ENCODE data around the gene GOLGA8N. TPM values are rescaled to one million over a fixed set of nuclear protein-coding genes. Genes with fewer than 3 reads are reported as not detected.

The GOLGA8N gene
- total RNA-seq, 1 experiment from 2014 or later, result 3.1 TPM

DNA sequence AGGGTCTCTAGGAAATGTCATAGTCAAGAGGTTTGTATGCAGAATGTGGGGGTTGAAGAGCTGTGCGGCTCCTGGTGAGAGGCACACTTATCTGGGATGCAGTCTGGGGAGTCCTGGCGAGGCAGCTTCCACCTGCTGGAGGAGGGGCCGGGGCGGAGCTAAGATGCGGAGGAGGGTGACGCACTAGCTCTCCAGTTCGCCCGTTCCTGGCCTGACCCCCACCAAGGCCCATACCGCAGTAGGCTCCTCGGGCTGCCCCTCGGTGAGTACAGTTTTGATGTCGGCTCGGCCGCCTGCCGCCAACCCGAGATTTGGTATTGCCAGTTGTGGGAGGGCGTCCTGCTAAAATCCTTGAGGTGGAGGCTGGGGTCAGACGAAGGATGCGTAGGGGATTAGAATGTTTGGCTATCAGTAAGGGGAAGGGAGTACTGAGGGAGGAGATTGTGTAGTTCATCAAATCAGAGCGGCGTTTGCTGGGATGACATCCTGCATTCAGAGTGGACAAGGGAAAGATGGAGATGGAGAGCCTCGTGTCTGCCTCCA is 48.3 kb downstream of the GOLGA8N start, which contains the start of gene SCG5:
TSS of gene SCG5 (plus strand) at position 194 of the 543 bp plus-strand sequence. CDS start 1,883 bp downstream, outside the sequence.
- no TSS peak for BruUV-seq (replicated peaks)
- CTCF ChIA-PET, result no interaction called here
- TF ChIP-seq, protein P1, sequence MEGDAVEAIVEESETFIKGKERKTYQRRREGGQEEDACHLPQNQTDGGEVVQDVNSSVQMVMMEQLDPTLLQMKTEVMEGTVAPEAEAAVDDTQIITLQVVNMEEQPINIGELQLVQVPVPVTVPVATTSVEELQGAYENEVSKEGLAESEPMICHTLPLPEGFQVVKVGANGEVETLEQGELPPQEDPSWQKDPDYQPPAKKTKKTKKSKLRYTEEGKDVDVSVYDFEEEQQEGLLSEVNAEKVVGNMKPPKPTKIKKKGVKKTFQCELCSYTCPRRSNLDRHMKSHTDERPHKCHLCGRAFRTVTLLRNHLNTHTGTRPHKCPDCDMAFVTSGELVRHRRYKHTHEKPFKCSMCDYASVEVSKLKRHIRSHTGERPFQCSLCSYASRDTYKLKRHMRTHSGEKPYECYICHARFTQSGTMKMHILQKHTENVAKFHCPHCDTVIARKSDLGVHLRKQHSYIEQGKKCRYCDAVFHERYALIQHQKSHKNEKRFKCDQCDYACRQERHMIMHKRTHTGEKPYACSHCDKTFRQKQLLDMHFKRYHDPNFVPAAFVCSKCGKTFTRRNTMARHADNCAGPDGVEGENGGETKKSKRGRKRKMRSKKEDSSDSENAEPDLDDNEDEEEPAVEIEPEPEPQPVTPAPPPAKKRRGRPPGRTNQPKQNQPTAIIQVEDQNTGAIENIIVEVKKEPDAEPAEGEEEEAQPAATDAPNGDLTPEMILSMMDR (conservative IDR thresholded peaks at IDR 0.05; ENCODE audit: low read depth, low read length), result no peak
- no peak for TF ChIP-seq EZH2 (IDR thresholded peaks at IDR 0.05; ENCODE audit: borderline replicate concordance, low read depth, low read length, poor library complexity, severe bottlenecking)
- Histone ChIP-seq H3K27me3 (replicated peaks; ENCODE audit: insufficient read depth, low read depth, low read length, poor library complexity) (no peaks in the 10 kb centered on the region), H3K36me3 (ENCODE audit: insufficient read depth, low read length, poor library complexity, severe bottlenecking) (peaks cover 38% of the 10 kb centered on the region), H3K27ac (ENCODE audit: low read depth, low read length, poor library complexity, severe bottlenecking) (no peak within 1 kb of the TSS), H3K4me3 (ENCODE audit: low read depth, low read length, poor library complexity, severe bottlenecking) (no peak within 1 kb of the TSS), H3K9me3 (ENCODE audit: low read depth, low read length, poor library complexity, severe bottlenecking) (no peaks in the 10 kb centered on the region), H3K4me1 (ENCODE audit: insufficient read depth, low read length, poor library complexity, severe bottlenecking) (peaks cover 7% of the 10 kb centered on the region)
- POLR2A ChIA-PET (ENCODE audit: low non-redundant PET), result no interaction called here
- intact Hi-C loops (cut with micrococcal nuclease; ENCODE audit: unreplicated experiment), result no loop called here
- DNase-seq (ENCODE audit: low spot score), result no peak

DNA sequence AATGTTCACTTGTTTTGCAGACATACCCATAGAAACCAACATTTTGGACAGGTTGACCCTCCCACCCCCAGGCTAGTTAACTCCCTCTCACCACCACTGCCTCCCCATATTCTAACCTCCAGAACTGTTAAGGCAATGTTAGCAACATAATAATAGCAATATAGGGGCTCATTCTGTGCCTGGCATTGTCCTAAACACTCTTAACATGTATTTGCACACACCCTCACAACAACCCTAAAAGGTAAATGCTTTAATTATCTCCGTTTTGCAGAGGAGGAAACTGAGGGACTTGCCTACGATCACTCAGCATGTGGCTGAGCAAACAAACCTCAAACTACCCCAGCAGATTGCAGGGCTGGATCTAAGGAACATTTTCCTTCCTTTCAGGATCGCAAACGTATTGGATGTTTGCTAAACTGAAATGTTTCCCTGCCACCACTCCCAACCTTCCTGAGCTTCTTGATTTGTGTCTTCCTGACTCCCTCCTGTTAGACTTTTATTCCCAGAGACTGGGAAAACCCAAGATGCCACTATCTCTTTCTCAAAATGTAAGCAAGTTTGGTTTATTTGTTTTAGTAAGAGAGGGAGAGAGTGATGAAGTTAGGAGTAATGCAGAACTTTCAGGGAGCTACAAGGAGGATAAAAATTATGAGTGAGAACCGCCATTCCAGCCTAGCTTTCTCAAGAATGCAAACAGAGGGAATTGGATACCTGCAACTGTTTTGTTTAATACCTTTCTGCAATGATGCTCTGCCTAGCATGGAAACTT is 49.6 kb downstream of the GOLGA8N start:
- CTCF ChIA-PET, result no interaction called here
- no peaks in the 10 kb centered on the region for H3K27me3 ChIP-seq (replicated peaks; ENCODE audit: insufficient read depth, low read depth, low read length, poor library complexity)
- no peak for DNase-seq (ENCODE audit: low spot score)
- H3K4me3 ChIP-seq (ENCODE audit: low read depth, low read length, poor library complexity, severe bottlenecking), result no peak overlapping the region
- no peaks in the 10 kb centered on the region for H3K9me3 ChIP-seq (ENCODE audit: low read depth, low read length, poor library complexity, severe bottlenecking)
- POLR2A ChIA-PET (ENCODE audit: low non-redundant PET), result no interaction called here
- peaks cover 26% of the 10 kb centered on the region for H3K36me3 ChIP-seq (ENCODE audit: insufficient read depth, low read length, poor library complexity, severe bottlenecking)
- H3K27ac ChIP-seq (ENCODE audit: low read depth, low read length, poor library complexity, severe bottlenecking), result no peak overlapping the region
- BruUV-seq (replicated peaks), result no TSS peak
- TF ChIP-seq, protein P1 (conservative IDR thresholded peaks at IDR 0.05; ENCODE audit: low read depth, low read length), result no peak
- TF ChIP-seq EZH2 (IDR thresholded peaks at IDR 0.05; ENCODE audit: borderline replicate concordance, low read depth, low read length, poor library complexity, severe bottlenecking), result no peak
- intact Hi-C loops (cut with micrococcal nuclease; ENCODE audit: unreplicated experiment), result no loop called here
- peaks cover 7% of the 10 kb centered on the region for H3K4me1 ChIP-seq (ENCODE audit: insufficient read depth, low read length, poor library complexity, severe bottlenecking)

DNA sequence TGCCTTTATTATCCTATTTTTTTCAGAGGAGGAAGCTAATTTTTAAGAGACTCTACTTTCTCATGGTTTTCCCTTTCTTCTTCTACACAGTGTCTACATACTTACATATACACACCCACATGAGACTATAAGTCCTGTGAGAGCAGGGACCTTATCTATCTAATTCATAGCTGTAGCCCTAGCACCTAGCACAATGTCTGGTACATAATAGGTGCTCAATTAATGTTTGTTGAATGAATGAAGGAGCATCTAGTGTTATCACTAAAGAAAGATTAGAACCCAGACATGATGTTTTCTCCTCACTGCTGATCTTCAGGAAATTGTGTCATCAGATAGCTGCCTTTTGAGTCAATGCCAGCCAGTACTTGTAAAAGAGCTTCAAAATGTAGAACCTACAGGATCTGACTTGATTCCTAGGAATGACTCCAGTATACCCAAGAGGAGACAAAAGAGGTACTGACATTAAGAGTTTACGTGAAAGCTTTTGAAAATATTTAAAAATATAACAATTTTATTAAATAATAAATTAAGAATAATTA is 50.7 kb downstream of the GOLGA8N start:
- ChIA-PET CTCF (no interaction called here), POLR2A (ENCODE audit: low non-redundant PET) (no interaction called here)
- H3K4me3 ChIP-seq (ENCODE audit: low read depth, low read length, poor library complexity, severe bottlenecking), result no peak overlapping the region
- no TSS peak for BruUV-seq (replicated peaks)
- H3K9me3 ChIP-seq (ENCODE audit: low read depth, low read length, poor library complexity, severe bottlenecking), result no peaks in the 10 kb centered on the region
- peaks cover 7% of the 10 kb centered on the region for H3K4me1 ChIP-seq (ENCODE audit: insufficient read depth, low read length, poor library complexity, severe bottlenecking)
- H3K27me3 ChIP-seq (replicated peaks; ENCODE audit: insufficient read depth, low read depth, low read length, poor library complexity), result no peaks in the 10 kb centered on the region
- intact Hi-C loops (cut with micrococcal nuclease; ENCODE audit: unreplicated experiment), result no loop called here
- peaks cover 15% of the 10 kb centered on the region for H3K36me3 ChIP-seq (ENCODE audit: insufficient read depth, low read length, poor library complexity, severe bottlenecking)
- TF ChIP-seq, protein P1 (conservative IDR thresholded peaks at IDR 0.05; ENCODE audit: low read depth, low read length), result no peak
- TF ChIP-seq EZH2 (IDR thresholded peaks at IDR 0.05; ENCODE audit: borderline replicate concordance, low read depth, low read length, poor library complexity, severe bottlenecking), result no peak
- no peak overlapping the region for H3K27ac ChIP-seq (ENCODE audit: low read depth, low read length, poor library complexity, severe bottlenecking)
- peak; percentile 18 for DNase-seq (ENCODE audit: low spot score)

Measured in A673 (cell line).